GM21526 (cell line): ENCODE results near the gene ANGPT4.

Experiments
- ATAC-seq: cut with Tn5 transposase; IDR thresholded peaks from one replicate; pipeline ENCODE4 v1.9.1; 2021; ENCODE audit warnings: moderate library complexity; ENCODE audit not compliant: unreplicated experiment, low FRiP score

ANGPT4 gene

DNA sequence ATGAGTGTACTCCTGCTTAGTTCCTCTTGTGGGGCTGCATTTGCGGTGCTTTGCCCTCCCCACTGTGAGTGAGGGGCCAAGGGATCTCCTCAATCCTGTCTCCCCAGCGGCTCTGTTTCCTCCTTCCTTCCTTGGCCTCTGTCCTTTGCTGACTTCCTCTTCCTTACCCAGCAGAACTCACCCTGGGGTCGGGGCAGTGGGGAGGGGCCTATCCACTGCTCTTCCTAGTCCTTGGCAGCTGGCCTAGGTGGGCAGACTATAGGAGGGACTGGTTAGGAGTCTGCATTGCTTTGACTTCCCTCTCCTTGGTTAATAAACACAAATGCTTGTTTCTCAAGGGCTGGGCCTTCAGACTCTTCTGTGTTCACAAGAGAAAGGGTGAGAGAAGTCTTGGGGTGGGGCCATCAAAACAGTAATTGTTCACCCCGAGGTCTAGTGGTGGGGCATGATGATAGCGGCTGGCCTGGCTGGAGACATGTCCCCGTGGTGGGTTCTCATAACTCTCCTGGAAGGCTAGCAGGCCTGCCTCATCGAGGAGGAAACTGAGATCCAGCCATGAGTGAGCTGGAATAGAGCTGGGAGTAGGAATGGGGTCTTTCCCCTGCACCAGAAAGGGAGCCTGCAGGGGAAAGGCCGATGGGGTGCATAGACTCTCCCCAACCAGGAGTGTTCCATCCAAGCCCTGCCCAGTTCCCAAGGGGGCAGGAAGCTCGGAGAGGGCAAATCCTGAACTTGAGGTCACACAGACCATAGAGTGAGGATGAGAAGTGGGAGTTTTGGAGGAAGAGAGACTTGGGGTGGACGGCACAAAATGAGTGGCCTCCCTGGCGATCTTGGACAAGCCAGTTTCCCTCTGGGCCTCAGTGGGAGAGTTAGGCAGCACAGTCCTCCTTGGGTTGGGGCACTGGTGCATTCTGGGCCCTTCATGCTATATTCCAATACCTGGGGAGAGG is 69.9 kb downstream of the ANGPT4 start:
- ATAC-seq = no peak

DNA sequence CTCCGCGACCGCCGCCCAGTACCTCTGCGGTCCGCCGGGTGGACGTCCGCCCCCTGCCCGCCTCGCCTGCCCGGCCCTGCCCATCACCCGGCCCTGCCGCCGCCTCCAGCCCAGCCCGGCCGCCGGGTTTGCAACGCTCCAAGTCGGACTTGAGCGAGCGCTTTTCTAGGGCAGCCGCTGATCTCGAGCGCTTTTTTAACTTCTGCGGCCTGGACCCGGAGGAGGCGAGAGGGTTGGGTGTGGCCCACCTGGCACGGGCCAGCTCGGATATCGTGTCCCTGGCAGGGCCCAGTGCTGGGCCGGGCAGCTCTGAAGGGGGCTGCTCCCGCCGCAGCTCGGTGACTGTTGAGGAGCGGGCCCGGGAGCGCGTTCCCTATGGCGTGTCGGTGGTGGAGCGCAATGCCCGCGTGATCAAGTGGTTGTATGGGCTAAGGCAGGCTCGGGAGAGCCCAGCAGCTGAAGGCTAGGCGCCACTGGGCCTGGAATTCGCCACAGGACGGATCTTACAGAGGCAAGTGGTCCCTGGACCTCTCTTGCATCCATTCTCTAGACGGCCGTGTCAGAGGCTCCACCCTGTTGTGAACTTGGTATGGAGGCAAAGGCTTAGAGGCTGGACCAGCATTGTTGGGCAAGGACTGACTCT is 70.8 kb downstream of the ANGPT4 start:
- ATAC-seq = no peak

DNA sequence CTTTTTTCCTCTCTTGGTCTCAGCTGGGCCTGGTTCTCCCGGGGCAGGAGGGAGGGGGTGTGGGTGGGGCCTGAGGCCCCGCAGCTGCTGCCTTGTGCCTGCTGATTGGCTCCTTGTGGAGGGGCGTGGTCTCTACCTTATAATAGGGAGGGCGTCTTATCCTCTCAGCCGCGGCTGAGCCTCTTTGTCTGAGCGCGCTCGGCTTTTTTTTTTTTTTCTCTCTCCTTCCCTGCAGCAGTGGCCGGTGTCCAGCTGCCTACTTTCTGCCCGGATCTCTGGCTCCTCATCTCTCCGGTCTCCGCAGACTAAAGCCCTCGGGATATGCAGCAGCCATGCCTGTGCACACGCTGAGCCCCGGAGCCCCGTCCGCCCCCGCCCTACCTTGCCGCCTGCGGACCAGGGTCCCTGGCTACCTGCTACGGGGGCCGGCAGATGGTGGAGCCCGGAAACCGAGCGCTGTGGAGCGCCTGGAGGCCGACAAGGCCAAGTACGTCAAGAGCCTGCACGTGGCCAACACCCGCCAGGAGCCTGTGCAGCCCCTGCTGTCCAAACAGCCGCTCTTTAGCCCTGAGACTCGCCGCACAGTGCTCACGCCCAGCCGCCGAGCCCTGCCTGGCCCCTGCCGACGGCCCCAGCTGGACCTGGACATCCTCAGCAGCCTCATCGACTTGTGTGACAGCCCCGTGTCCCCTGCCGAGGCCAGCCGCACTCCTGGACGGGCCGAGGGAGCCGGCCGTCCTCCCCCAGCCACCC is 71.5 kb downstream of the ANGPT4 start:
- ATAC-seq = peak; percentile 92

DNA sequence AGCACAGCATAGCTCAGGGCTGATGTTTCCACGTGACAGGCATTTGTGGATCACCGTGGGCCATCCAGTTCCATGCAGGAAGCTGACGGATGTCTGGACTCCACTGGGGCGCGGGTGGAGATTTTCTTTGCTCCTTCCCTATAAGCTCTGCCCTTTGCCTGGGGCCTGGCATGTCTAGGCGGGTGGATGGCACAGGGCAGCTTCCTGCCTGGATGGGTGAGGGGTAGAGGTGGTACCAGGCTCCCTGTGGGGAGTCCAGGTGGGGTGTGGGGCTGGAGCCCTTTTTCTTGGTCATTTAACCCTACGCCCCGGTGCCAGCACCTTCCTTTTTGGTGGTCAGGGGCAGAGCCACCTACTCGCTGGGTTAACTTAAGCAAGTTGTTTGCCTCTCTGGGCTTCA is 72.2 kb downstream of the ANGPT4 start:
- ATAC-seq = no peak

DNA sequence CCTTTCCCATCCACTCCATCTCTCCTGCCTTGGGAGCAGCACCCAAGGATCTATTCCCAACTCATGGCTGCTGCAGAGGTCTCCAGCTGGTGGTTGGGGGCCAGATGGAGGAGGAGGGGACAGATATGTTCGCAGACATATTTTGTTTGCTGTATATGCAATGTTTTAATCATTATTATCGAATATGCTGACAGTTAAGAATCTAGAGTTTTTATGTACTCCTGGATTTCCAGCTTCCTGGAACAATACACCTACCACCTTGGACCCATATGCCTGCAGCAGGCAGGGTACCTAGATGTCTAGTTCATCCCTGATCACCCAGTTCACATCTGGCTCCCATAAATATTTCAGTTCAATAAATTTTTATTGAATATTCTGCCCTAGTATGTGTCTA is 73.6 kb downstream of the ANGPT4 start:
- ATAC-seq = no peak

DNA sequence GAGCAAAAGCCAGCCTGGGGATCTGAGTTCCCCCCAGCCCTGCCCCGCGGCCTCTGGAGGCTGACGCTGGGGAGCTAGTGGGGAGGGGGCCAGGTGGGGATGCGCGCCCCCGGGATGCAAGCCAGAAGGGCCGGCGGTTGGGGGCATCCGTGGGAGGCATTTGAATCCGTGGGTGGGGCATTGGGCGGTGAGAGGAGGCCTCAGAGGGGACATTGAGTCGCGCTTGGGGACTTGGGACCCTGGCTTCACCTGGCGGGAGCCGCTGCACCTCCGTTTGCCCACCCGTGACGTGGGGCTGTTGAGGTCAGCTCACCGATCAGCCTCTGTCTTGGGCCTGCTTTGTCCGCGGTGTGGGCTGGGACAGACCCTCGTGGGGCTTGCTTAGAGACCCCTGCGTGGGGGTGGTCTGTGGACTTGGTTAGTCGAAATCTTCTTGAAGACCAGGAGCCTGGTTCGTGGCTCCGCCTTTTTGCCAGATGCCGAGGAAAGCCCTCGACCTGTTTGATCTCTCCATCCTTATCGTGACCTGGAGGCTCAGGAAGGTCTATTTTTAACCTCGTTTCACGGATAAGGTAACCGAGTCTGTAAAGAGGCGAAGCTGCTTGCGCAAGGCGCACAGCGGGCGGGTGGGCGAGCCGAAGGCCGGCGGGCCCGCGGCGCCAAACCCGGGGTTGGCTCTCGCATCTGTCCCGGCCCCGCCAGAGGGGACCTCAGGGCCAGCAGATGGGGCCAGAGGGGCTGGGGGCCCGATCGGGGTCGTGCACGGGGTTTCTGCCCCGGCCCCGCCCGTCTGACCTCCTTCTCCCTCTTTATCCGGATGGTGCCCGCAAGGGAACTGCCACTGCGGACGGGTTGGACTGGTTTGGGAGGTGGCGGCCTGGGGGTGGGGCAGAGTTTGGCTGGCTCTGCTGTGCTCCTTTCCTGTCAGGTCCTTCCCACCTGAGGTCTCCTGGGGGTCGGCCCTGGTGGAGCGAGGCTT is 74.3 kb downstream of the ANGPT4 start:
- ATAC-seq = no peak

DNA sequence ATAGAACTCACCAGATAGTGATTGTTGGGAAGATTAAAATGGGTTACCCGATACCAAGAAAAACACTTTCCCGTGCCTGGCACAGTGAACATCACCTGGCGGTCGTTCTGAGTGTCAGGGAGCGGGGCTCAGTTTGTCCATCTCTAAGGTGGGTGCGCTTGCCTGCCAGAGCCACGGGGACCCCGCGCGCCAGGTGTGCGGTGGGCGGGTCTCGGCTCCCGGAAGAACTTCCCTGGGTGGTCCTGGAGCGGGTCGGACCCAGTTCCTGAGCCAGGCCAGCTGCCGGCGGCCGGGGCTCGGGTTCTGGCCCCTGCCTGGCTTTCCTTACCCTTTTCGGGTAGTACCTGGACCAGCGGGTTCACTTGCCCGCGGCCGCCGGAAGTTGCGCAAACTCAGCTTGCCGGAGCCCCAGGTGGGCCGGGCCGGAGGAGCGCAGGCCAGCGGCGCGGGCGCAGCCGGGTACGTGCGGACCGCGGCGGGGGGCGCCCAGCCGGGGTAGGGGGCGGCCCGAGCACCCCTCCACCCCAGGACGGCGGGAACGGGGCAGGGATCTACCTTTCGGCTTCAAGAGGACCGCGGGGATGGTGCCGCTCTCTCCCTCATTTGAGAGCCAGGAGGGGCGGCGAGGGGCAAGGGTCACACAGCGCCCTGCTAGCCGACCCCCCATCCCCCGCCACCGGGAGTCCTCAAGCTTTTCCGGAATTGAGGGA is 75.1 kb downstream of the ANGPT4 start:
- ATAC-seq = no peak

DNA sequence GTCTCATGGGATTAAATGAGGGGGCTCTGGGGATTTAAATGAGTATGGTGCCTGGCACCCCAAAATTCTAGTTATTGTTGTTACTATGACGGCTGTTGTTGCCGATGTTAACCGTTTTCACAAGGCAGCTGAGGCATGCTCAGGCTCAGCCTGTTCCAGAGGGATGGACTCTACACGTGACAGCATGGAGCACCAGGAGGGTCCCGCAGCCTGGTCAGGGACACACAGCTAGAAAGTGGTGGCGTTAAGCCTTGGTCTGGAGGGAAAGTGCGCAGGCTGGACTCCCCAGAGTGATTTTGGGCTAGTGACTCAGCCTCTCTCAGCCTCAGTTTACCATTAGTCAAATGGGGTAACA is 75.7 kb downstream of the ANGPT4 start:
- ATAC-seq = no peak

DNA sequence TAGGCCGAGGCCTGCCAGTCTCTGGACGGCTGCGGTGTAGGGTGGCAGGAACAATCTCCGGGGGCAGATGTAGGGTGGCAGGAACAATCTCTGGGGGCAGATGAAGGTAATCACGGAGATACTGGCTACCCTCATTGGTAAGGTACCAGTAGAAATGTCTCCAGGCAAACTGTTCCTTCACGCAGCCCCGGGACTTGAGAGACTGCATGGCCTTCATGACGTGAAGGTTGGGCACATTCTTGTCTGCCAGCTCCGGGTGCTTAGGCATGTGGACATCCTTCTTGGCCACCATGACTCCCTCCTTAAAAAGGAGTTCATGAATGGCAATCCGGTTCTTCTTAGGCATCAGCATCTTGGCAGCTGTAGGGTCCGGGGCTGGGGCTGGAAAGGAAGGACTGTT is 76.5 kb downstream of the ANGPT4 start:
- no peak for ATAC-seq

DNA sequence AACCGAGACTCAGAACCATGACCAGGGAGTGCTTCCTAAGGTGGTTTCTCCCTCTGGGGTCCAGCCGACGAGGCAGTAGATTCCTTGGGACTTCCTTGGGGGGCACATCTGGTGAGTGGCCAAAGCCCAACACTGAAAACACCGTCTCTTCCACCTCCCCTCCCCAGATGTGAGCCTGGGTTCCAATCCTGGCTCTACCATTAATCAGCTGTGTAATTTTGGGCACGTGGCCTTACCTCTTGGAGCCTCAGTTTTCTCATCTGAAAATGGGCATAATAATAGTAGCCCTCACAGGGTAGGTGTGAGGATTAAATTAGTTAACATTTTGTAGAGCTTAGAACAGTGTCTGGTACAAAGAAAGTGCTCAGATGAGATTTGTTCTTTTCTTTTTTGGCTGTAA is 77.1 kb downstream of the ANGPT4 start:
- ATAC-seq = no peak

DNA sequence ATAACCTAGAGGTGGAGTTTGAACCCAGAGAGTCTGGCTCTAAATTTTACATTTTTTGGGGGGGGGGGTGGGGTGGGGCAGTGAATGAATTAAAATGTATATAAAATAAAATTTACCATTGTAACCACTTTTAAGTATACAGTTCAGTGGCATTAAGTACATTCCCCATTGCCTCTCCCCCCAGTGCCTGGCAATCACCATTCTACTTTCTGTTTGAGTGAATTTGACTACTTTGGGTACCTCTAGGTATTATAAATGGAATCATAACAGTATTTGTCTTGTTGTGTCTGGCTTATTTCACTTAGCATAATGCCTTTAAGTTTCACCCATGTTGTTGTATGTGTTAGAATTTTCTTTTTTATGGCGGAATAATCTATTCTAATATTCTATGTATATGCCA is 79.9 kb downstream of the ANGPT4 start:
- ATAC-seq = no peak

DNA sequence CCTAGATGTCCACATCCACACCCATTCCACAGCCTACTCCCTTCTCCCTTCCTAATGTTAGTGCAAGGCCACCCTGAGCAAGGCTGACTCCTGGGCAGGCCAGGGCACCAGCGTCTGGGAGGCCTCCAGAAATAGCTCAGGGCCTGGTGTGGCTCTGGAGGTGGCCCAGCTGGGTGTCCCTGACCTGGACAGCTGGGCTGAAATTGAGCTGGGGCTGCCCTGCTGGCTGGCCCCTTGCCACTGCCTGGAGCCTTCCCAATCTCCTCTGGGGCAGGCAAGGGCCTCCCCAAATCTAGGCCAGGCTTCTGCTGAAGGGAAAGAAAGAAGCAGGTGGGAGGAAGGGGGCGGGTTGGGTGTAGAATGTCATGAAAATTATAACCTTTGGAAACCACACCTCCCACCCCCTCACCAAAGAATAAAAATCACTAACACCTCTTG is 80.5 kb downstream of the ANGPT4 start:
- no peak for ATAC-seq

DNA sequence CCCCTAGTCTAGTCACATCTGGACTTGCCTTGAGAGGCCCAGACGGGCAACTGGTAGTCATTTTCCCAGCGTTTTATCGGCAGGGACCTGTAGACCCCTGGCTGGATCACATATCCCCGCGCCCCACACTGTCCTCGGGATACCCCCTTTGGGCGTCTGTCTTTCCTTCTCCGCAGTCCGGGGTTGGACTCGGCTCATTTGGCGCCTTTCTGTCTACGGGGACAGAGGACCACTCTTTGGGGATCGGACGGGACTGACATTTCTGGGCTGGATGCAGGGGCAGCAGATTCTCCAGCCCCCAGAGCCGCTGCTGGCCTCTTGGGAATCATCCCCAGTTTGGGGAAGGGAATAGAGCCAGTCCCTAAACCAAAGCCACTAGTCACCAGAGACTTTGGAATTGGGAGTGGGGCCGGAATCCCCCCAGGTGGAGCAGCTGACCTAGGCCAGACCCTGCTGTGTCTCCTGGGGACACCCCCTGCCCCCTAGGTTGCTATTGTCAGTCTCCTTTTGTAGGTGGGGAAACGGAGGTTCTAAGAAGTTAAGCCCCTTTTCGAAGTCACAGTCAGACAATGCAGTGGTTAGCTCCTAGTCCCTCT is 81.9 kb downstream of the ANGPT4 start:
- ATAC-seq = no peak

DNA sequence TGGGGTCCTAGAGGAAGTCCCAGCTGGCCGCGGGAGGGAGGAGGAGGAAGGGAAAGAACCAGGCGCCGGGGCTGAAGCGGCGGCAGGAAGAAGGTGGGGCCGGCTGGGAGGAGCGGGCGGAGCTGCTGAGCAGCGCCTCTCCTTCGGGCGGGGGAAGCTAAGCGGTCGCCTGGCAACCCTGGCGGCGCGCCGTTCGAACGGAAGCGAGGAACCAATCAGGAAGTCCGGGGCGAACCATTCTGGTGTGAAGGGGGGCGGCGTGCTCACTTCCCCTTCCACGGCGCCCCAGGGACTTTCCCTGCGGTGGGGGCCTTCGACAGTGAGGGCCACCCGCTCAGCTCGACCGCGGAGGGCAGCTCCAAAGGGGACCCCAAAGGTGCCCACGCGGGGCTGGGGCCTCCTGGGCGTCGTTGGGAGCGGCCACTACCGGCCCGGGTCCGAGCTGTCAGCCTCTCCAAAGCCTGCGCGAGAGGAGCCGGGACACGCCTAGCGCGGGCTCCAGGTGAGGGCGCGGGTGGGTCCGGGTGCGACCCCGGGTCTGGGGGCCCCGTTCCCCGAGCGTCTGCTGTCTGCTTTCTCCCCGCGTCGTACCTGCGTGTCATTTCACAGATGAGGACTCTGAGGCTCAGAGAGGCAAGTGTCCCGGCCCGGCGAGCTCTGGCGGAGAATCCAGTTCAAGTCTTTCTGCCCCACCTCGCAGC is 82.5 kb downstream of the ANGPT4 start, which contains the start of gene FAM110A:
FAM110A (plus strand) TSS at position 266 of the 701 bp plus-strand sequence. CDS start 11,090 bp downstream, outside the sequence.
- peak; percentile 88 for ATAC-seq

DNA sequence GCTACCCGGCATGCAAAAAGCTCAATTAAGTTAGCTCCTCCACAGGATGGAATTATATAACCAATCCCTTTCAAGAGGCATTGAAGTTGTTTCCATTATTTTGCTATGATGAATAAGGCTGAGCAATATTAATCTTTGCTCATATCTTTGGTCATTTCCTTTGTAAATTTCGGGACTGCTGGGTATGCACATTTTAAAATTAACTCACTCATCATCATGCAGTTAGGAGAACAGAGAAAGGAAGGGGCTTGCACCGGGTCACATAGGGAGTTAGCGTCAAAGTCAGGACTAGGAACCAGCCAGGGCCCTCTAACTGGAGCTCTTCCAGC is 83.0 kb downstream of the ANGPT4 start:
- no peak for ATAC-seq

DNA sequence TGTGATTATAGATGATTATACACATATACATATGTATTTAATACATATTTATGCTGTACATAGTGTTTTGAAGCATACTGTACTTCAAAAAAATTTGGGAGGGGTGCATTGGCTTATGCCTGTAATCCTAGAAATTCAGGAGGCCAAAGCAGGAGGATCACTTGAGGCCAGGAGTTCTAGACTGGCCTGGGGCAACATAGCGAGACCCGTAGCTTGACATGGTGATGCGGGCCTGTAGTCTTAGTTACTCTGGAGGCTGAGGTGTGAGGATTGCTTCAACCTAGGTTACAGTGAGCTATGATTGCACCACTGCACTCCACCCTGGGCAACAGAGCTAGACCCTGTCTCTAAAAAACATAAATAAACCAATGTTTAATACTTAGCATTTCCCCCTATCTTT is 84.2 kb downstream of the ANGPT4 start:
- no peak for ATAC-seq

DNA sequence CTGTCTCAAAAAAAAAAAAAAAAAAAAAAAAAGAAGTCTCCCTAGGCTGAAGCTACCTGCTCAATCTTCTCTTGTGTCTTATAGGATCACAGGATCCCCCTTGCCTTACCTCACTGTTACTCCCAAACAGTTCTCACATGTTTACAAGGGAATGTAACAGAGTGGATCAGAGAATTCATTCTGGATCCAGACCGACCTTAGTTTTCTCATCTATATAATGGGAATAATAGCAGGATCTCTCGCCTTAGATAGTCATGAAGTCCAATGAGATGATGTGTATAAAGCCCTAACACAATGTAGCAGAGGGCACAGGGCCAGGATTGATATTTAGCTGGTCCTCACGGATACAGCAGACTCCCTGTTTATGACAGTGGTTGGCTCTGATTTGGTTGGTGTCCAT is 84.9 kb downstream of the ANGPT4 start:
- no peak for ATAC-seq

DNA sequence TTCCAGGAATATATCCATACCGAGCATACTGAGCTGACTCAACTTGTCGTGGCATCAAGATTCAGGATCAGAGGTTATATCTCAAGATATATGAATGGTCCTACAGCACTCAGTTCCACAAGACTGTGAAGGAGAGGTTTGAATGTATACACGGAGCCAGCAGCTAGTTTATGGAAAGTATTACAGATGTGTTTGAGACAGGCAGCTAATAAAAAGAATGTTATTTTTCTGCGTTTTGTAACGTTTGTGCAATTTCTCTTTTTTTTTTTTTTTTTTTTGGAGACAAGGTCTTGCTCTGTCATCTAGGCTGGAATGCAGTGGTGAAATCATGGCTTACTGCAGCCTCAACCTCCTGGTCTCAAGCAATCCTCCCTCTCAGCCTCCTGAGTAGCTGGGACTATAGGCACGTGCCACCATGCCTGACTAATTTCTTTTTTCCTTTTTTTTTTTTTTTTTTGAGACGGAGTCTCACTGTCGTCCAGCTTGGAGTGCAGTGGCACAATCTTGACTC is 86.1 kb downstream of the ANGPT4 start:
- ATAC-seq = no peak
